Keratinocyte (primary cell): Measurements from ENCODE around the gene NFIL3. TPM values are rescaled to one million over a fixed set of nuclear protein-coding genes. Genes with fewer than 3 reads are reported as not detected.

Experiments
- DNase-seq: peaks from one replicate; pipeline ENCODE4 v3.0.0-alpha.2; 2011; ENCODE audit warnings: low read depth, missing footprints, low spot score
- FAIRE-seq: peaks from 2 replicates; lab custom pipeline; 2011; peaks lifted over from hg19 to GRCh38; lab: Jason Lieb, UNC
- H2AFZ ChIP-seq: 2 replicates; pipeline ENCODE4 v1.6.0; 2012; ENCODE audit warnings: low read length, control low read depth, inconsistent platforms; ENCODE audit not compliant: control insufficient read depth
- H3K27ac ChIP-seq: 2 replicates; pipeline ENCODE4 v1.5.1; 2011; ENCODE audit warnings: low read length; ENCODE audit not compliant: control insufficient read depth, insufficient read depth
- H3K27me3 ChIP-seq: 3 replicates; pipeline ENCODE4 v1.6.0; 2011; ENCODE audit warnings: low read length; ENCODE audit not compliant: control insufficient read depth, insufficient read depth; ENCODE audit errors: extremely low read depth
- H3K36me3 ChIP-seq, 2 experiments: 2 replicates in 1 of 2; 3 replicates in 1 of 2; pipeline ENCODE4 v1.5.1; 2011; ENCODE audit warnings: low read length in 2 of 2, mild to moderate bottlenecking in 1 of 2; ENCODE audit not compliant: control insufficient read depth in 2 of 2, insufficient read depth in 2 of 2; ENCODE audit errors: extremely low read depth in 1 of 2
- H3K4me1 ChIP-seq: 3 replicates; pipeline ENCODE4 v1.5.1; 2011; ENCODE audit warnings: low read length; ENCODE audit not compliant: control insufficient read depth, insufficient read depth; ENCODE audit errors: extremely low read depth
- H3K4me2 ChIP-seq: 3 replicates; pipeline ENCODE4 v1.6.0; 2011; ENCODE audit warnings: low read depth, low read length; ENCODE audit not compliant: control insufficient read depth, insufficient read depth; ENCODE audit errors: extremely low read depth
- H3K4me3 ChIP-seq, 3 experiments: fragments of 200-600 bp in 1 of 3; sonication (generic) in 1 of 3; 2 replicates in 2 of 3; 3 replicates in 1 of 3; pipeline ENCODE4 v1.5.1; 2011 to 2016; ENCODE audit warnings: low read length in 3 of 3, mild to moderate bottlenecking in 3 of 3, control low read depth in 2 of 3, inconsistent platforms in 1 of 3, low read depth in 1 of 3, mixed read lengths in 1 of 3, mixed run types in 1 of 3, moderate library complexity in 1 of 3; ENCODE audit not compliant: control insufficient read depth in 2 of 3, insufficient read depth in 2 of 3; ENCODE audit errors: extremely low read depth in 1 of 3
- H3K79me2 ChIP-seq: 2 replicates; pipeline ENCODE4 v1.6.0; 2012; ENCODE audit warnings: low read length; ENCODE audit not compliant: control insufficient read depth, insufficient read depth
- H3K9ac ChIP-seq: 3 replicates; pipeline ENCODE4 v1.6.0; 2011; ENCODE audit warnings: low read length; ENCODE audit not compliant: control insufficient read depth, insufficient read depth; ENCODE audit errors: extremely low read depth
- H3K9me1 ChIP-seq: 3 replicates; pipeline ENCODE4 v1.6.0; 2011; ENCODE audit warnings: low read length; ENCODE audit not compliant: control insufficient read depth, insufficient read depth; ENCODE audit errors: extremely low read depth
- H3K9me3 ChIP-seq: 2 replicates; pipeline ENCODE4 v1.5.1; 2012; ENCODE audit warnings: low read depth, low read length; ENCODE audit not compliant: control insufficient read depth
- H4K20me1 ChIP-seq: 3 replicates; pipeline ENCODE4 v1.6.0; 2011; ENCODE audit warnings: low read length; ENCODE audit not compliant: control insufficient read depth, insufficient read depth; ENCODE audit errors: extremely low read depth
- CTCF ChIP-seq, 3 experiments: IDR thresholded peaks in 1 of 3; conservative IDR thresholded peaks in 1 of 3; optimal IDR thresholded peaks in 1 of 3; 2 replicates in 2 of 3; 3 replicates in 1 of 3; pipeline versions ENCODE3 to v1.5.1; 2011; ENCODE audit warnings: low read length in 3 of 3, mild to moderate bottlenecking in 3 of 3, moderate library complexity in 2 of 3, control low read depth in 1 of 3, inconsistent platforms in 1 of 3; ENCODE audit not compliant: insufficient read depth in 2 of 3; ENCODE audit errors: extremely low read depth in 1 of 3
- EZH2 ChIP-seq: IDR thresholded peaks from one replicate; pipeline ENCODE4 v1.6.1; 2012; ENCODE audit warnings: inconsistent platforms, mild to moderate bottlenecking, low read length, moderate library complexity
- dilution Hi-C: fragments of 300-500 bp; cut with MboI; formaldehyde crosslinking; loops from one replicate; pipeline ENCODE4 v1.7.0; 2020; ENCODE audit warnings: low sequenced_read_pairs; ENCODE audit not compliant: extremely low pct_ligation_motif_present
- polyA plus RNA-seq, 5 experiments: library from polyadenylated mRNA; depleted of rRNA in 3 of 5; stranded (reverse) in 3 of 5; stranded (forward) in 1 of 5; unstranded in 1 of 5; fragments of >200 nt; gene quantifications; 1 replicate in 1 of 5; 2 replicates in 3 of 5; 3 replicates in 1 of 5; pipeline versions ENCODE4 v1.2.1 to v1.2.3, GENCODE V29; 2011 to 2012; ENCODE audit warnings: missing spikeins in 2 of 5, low read depth in 1 of 5, low replicate concordance in 1 of 5

NFIL3 gene
- polyA plus RNA-seq, 1 donor (not counting 4 experiments of a cell fraction or from before 2014, with no cell fraction given) = 9.3 TPM

DNA sequence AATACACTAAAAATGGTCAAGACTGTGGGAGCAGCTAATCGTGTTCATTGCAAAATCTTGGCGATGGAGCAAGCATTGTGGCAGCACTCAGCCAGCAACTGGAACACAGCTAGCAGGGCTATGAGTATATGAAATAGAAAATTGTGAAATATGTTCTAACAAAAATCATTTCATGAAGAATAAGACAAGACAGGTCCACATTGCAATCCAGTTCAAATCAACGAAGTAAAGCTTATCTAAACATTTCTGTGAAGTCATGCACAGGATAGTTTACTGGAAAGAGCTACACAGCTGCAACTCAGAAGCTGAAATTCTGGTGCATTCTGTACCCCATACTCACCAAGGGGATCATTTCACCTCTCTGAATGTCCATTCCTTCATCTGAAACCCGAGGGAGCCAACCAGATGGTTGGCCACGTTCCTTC, 5.3 kb upstream of the NFIL3 start:
- H3K9me3 ChIP-seq = no peaks in the 10 kb centered on the region
- no peak overlapping the region for H3K4me3 ChIP-seq
- no peaks in the 10 kb centered on the region for H4K20me1 ChIP-seq
- TF ChIP-seq EZH2 = no peak
- TF ChIP-seq CTCF (optimal IDR thresholded peaks at IDR 0.05 in 1 of 3, IDR thresholded peaks at IDR 0.05 in 1 of 3, conservative IDR thresholded peaks at IDR 0.05 in 1 of 3; ENCODE audit: extremely low read depth in 1 of 3, insufficient read depth in 2 of 3, low read length in 3 of 3) = no peak
- H2AFZ ChIP-seq = no peak overlapping the region
- no peak overlapping the region for H3K9ac ChIP-seq
- H3K4me1 ChIP-seq = peaks cover 10% of the 10 kb centered on the region
- no peak overlapping the region for H3K4me2 ChIP-seq
- H3K36me3 ChIP-seq = no peaks in the 10 kb centered on the region
- dilution Hi-C loops = no loop called here
- no peaks in the 10 kb centered on the region for H3K27me3 ChIP-seq
- H3K9me1 ChIP-seq = no peaks in the 10 kb centered on the region
- no peak overlapping the region for H3K27ac ChIP-seq
- FAIRE-seq = no peak
- no peak for DNase-seq
- no peaks in the 10 kb centered on the region for H3K79me2 ChIP-seq

GRCh38 chr9:91428436-91428835, 4.8 kb upstream of the NFIL3 start:
- TF ChIP-seq CTCF (optimal IDR thresholded peaks at IDR 0.05 in 1 of 3, IDR thresholded peaks at IDR 0.05 in 1 of 3, conservative IDR thresholded peaks at IDR 0.05 in 1 of 3; ENCODE audit: extremely low read depth in 1 of 3, insufficient read depth in 2 of 3, low read length in 3 of 3) (no peak), EZH2 (no peak)
- no peaks in the 10 kb centered on the region for H3K79me2 ChIP-seq
- FAIRE-seq = no peak

More at GRCh38 chr9:91428436-91428835, 4.8 kb upstream of the NFIL3 start:
- Histone ChIP-seq H4K20me1 (no peaks in the 10 kb centered on the region), H3K36me3 (no peaks in the 10 kb centered on the region), H3K27ac (no peak overlapping the region), H3K9me1 (no peaks in the 10 kb centered on the region), H3K4me2 (no peak overlapping the region), H3K9ac (no peak overlapping the region), H3K4me1 (peaks cover 10% of the 10 kb centered on the region), H3K9me3 (no peaks in the 10 kb centered on the region), H3K4me3 (no peak overlapping the region), H3K27me3 (no peaks in the 10 kb centered on the region), H2AFZ (no peak overlapping the region)
- DNase-seq = no peak
- dilution Hi-C loops = no loop called here
